HL-60 (cell line): ENCODE results near the gene ANKRD44.

Experiments
- DNase-seq, 2 experiments: peaks; one replicate each; pipeline ENCODE4 v3.0.0-alpha.2; 2010 to 2020; ENCODE audit warnings: low read depth in 1 of 2, low spot score in 1 of 2
- H3K27ac ChIP-seq: fragments of 250-450 bp; sonication (Bioruptor Pico); replicated peaks from 2 replicates; pipeline ENCODE4 v1.5.1; 2020; ENCODE audit warnings: mild to moderate bottlenecking, moderate library complexity
- H3K27me3 ChIP-seq: fragments of 250-450 bp; sonication (Bioruptor Pico); 2 replicates; pipeline ENCODE4 v1.5.1; 2021; ENCODE audit warnings: mild to moderate bottlenecking, moderate library complexity; ENCODE audit not compliant: insufficient read depth, poor library complexity, severe bottlenecking
- H3K4me3 ChIP-seq: replicated peaks from 2 replicates; pipeline ENCODE4 v1.5.1; 2011; ENCODE audit warnings: mild to moderate bottlenecking, control low read depth, low read length; ENCODE audit not compliant: insufficient read depth
- CTCF ChIP-seq: IDR thresholded peaks from one replicate; pipeline ENCODE4 v1.5.1; 2011; ENCODE audit warnings: low read length, control low read depth, inconsistent platforms; ENCODE audit not compliant: insufficient read depth
- GABPA ChIP-seq: IDR thresholded peaks from 2 replicates; pipeline ENCODE4 v1.6.1; 2012; ENCODE audit warnings: low read depth
- POLR2AphosphoS5 ChIP-seq: IDR thresholded peaks from 2 replicates; pipeline ENCODE4 v1.6.1; 2012; ENCODE audit warnings: low read depth
- REST ChIP-seq: IDR thresholded peaks from 2 replicates; pipeline ENCODE4 v1.6.1; 2012; ENCODE audit warnings: low read depth; ENCODE audit not compliant: insufficient replicate concordance
- SPI1 ChIP-seq: IDR thresholded peaks from 2 replicates; pipeline ENCODE4 v1.6.1; 2012; ENCODE audit warnings: low read depth, mild to moderate bottlenecking, borderline replicate concordance

Gene ANKRD44

GRCh38 chr2:196968516-196968915, 342.1 kb downstream of the ANKRD44 start:
- TF ChIP-seq SPI1 (no peak), REST (no peak)
- H3K4me3 ChIP-seq: no peak overlapping the region
- no peak overlapping the region for H3K27ac ChIP-seq
- H3K27me3 ChIP-seq: no peaks in the 10 kb centered on the region
- no peak for DNase-seq

GRCh38 chr2:196967775-196968174, 342.8 kb downstream of the ANKRD44 start:
- Histone ChIP-seq H3K4me3 (no peak overlapping the region), H3K27me3 (no peaks in the 10 kb centered on the region), H3K27ac (no peak overlapping the region)
- no peak for DNase-seq
- TF ChIP-seq POLR2AphosphoS5 (no peak), SPI1 (no peak), REST (no peak), CTCF (no peak), GABPA (no peak)

- H3K27me3 ChIP-seq: no peaks in the 10 kb centered on the region
- no peak overlapping the region for H3K27ac ChIP-seq
- TF ChIP-seq GABPA (no peak), POLR2AphosphoS5 (no peak), REST (no peak), CTCF (no peak), SPI1 (no peak)
- H3K4me3 ChIP-seq: no peak overlapping the region
- DNase-seq: no peak
These were observed 343.5 kb downstream of the ANKRD44 start for GRCh38 chr2:196967116-196967515.

- TF ChIP-seq POLR2AphosphoS5: no peak
- no peak for TF ChIP-seq GABPA
- no peak for TF ChIP-seq SPI1
- TF ChIP-seq CTCF: no peak
- TF ChIP-seq REST: no peak
- DNase-seq: no peak
These were observed 344.5 kb downstream of the ANKRD44 start for GRCh38 chr2:196966061-196966460.

More at GRCh38 chr2:196966061-196966460, 344.5 kb downstream of the ANKRD44 start:
- Histone ChIP-seq H3K27me3 (no peaks in the 10 kb centered on the region), H3K4me3 (no peak overlapping the region), H3K27ac (no peak overlapping the region)
